AG10803 (cell line): Measurements from ENCODE around the gene TGFB1I1.
A peak's percentile ranks its signal among the peaks of the same experiment; 100 is the strongest.

Experiments
- DNase-seq: peaks from one replicate; pipeline ENCODE4 v3.0.0; 2010; ENCODE audit warnings: low read depth
- H3K4me3 ChIP-seq: 2 replicates; pipeline ENCODE4 v1.5.1; 2011; ENCODE audit warnings: mild to moderate bottlenecking, low read length, control low read depth
- TF ChIP-seq, protein P1 (sequence below): conservative IDR thresholded peaks from 2 replicates; pipeline ENCODE4 v1.5.1; 2011; ENCODE audit warnings: mild to moderate bottlenecking, low read length, control low read depth, inconsistent platforms

Gene TGFB1I1

DNA sequence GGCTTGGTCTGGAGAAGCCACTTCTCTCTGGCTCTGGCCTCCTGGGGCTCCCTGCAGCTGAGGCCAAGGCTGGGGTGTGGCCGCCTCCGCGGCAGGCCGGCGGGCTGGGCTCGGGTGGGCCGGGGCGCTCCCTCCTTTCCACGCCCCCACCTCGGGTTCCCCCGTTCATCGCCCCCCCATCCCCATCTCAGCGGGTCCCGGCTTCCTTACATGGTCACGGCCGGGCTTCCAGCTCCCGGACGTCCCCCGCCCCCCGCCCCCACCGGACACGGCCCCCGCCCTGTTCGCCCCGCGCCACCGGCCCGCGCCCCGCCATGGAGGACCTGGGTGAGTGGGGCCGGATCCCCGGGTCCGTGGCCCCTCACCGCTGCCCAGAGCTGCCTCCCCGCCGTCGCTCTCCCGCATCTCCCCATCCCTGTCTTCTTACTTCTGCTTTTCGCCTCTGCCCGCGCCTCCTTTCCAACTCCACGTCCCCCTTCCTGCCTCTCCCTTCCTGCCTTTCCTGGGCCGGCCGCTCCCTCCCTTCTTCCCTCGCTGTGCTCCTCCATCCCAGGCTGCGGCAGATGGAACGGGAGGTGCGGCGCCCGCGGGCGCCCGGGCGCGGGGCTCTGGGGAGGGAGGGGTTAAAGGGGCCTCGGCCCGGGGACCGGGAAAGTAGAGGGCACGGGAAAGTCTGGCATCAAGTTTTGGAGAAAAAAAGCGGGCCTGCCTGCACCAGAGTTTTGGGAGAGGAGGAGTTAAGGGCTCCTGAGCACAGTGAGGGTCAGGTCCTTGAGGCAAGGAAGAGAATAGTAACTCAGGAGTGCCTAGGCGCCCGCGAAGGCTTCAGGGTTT is at the start of gene TGFB1I1:
TSS of gene TGFB1I1 (plus strand) at position 278 of the 834 bp plus-strand sequence. CDS start at position 315, 37 bp downstream.
- TF ChIP-seq, protein P1, sequence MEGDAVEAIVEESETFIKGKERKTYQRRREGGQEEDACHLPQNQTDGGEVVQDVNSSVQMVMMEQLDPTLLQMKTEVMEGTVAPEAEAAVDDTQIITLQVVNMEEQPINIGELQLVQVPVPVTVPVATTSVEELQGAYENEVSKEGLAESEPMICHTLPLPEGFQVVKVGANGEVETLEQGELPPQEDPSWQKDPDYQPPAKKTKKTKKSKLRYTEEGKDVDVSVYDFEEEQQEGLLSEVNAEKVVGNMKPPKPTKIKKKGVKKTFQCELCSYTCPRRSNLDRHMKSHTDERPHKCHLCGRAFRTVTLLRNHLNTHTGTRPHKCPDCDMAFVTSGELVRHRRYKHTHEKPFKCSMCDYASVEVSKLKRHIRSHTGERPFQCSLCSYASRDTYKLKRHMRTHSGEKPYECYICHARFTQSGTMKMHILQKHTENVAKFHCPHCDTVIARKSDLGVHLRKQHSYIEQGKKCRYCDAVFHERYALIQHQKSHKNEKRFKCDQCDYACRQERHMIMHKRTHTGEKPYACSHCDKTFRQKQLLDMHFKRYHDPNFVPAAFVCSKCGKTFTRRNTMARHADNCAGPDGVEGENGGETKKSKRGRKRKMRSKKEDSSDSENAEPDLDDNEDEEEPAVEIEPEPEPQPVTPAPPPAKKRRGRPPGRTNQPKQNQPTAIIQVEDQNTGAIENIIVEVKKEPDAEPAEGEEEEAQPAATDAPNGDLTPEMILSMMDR = no peak
- H3K4me3 ChIP-seq = peak within 1 kb of the TSS; percentile 83
- peak; percentile 84 for DNase-seq

DNA sequence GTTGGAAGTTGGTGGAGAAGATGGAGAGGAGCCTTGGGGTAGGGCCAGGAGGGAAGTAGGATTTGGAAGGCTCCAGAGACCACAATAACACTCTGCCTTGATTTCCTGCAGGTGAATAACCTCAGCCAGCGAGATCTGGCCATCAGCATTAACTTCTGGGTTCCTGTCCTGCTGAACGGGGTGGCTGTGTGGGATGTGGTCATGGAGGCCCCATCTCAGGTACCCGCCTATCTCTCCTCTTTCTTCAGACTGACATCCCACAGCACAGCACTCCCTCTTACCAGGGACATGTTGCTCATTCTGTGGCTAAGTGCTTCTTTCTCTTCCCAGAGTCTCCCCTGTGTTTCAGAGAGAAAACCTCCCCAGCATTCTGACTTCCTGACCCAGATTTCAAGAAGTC is 48.7 kb upstream of the TGFB1I1 start:
- H3K4me3 ChIP-seq = no peak overlapping the region
- no peak for DNase-seq
- TF ChIP-seq, protein P1 = no peak

DNA sequence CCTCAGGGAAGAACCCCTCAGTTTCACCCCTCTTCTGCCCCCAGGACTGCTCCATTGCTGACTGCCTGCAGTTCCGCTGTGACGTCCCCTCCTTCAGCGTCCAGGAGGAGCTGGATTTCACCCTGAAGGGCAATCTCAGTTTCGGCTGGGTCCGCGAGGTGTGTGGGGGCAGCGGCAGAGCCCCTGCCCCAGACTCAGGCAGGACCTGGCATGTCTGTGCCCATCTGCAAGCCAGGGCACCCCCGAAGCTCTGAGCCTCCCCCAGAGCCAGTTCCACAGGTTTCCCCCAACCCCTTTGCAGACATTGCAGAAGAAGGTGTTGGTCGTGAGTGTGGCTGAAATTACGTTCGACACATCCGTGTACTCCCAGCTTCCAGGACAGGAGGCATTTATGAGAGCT is 48.2 kb upstream of the TGFB1I1 start:
- DNase-seq = no peak
- H3K4me3 ChIP-seq = no peak overlapping the region

DNA sequence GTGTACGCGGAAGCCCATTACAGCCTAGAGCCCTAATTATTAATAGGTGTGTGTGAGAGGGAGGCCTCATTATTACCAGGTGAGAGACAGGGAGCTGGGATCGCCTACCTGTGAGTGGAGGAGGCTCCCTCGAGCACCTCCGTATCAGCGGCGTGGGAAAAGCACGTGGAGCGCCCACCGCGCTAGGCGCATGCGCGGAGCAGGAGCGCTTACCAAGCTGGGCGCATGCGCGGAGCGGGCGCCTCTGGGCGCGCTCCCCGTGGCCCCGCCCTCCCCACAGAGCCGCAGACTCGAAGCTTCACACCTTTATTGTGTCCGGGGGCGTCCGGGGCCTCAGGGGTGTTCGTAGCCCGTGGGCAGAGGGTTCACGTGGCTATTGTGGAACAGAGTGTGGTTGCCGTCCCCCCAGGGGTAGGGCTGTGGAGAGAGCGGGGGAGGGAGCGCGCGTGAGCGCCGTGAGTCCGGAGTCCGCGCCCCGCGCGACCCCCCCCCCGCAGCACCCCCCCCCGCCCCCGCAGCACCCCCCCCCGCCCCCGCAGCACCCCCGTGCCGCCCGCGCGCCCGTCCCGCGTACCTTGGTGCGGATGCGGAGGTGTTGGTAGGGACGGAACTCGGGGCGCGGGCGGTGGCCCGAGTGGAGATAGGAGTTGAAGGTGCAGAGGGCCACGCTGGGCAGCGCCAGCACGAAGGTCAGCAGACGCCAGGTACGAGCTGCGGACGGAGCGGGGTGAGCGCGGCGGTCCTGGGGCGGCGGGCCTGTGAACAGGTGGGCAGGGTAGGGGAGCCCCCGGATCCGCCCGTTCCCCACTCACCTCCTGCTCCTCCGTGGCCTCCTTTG is 44.3 kb upstream of the TGFB1I1 start:
- peak; percentile 23 for DNase-seq
- TF ChIP-seq, protein P1 = no peak
- H3K4me3 ChIP-seq = peak overlapping the region; percentile 42

More for the DNA sequence above, 48.2 kb upstream of the TGFB1I1 start:
- TF ChIP-seq, protein P1 = no peak

DNA sequence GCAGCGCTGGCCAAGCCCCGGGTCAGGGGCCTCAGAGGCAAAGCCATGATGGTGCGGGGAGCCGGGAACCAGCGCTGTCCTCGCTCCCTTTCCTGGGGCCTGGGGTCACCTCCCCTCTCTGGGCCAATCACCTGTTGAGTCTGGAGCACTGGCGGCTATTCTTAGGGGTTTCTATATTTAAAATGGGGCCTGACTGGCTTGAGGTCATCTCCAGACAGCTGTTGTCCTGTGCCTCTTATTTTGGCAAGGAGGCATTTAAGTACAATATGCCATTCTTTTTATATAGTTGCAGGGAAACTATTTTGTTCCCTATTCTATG is 43.7 kb upstream of the TGFB1I1 start, which contains the start of gene COX6A2:
TSS of gene COX6A2 (minus strand) at position 82 of the 319 bp plus-strand sequence. CDS start at position 47, 35 bp downstream.
- peak within 1 kb of the TSS; percentile 42 for H3K4me3 ChIP-seq
- TF ChIP-seq, protein P1 = no peak
- DNase-seq = no peak

DNA sequence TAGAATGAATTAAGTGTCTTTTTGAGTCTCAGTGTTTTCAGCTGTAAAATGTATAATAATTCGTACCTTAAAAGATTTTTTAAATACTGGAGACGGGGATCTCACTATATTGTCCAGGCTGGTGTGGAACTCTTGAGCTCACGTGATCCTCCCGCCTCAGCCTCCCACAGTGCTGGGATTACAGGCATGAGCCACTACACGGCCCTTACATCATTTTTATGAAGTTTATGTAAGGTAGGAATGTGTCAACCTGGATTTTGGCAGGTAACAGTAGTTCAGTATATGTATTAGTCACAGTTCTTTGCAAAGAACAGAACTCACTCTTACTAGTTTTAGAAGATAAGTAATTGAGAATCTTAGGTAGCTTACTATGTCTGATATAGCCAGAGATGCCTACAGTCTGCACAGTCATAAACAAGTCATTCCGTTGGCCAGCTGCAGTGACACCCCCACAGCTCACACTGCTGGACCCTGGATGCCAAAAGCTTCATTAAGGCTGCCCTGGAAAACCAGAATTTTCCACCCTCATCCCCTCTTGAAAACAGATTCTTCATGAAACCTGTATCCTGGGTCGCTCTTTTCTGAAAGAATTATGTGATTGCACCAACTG is 43.2 kb upstream of the TGFB1I1 start:
- DNase-seq = no peak
- TF ChIP-seq, protein P1 = no peak
- no peak overlapping the region for H3K4me3 ChIP-seq
